ENCODE measurements around the gene TRIOBP.

Gene TRIOBP

DNA sequence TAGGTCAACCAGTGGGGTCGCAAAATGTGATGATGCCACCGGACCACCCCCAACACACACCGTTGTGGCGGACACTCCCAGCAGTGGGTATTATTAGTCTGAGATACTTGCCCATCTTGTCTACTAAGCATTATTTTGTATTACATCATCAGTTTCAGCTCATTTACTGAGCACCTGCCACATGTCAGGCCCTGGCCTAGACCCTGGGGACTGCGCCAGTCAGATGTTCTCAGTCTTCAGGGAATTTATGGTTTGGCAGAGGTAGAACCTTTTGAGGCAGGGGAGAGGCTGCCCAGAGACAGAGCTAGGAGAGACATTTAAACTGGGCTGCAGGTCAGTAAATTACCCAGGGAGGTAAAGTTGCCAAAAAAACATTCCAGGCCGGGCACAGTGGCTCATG, 67.8 kb downstream of the TRIOBP start:
- no peak for DNase-seq
- peaks cover under 1% of the 10 kb centered on the region; the same call in 1 of the 2 replicates for H3K36me3 ChIP-seq
- no peaks in the 10 kb centered on the region for H3K27me3 ChIP-seq (ENCODE audit: insufficient read depth, low read depth, severe bottlenecking)
- H3K27ac ChIP-seq = no peak overlapping the region
- no peak for TF ChIP-seq CTCF (IDR thresholded peaks at IDR 0.05; ENCODE audit: low read depth, low read length)
- H3K4me3 ChIP-seq (ENCODE audit: low read depth, low read length) = no peak overlapping the region
- no peaks in the 10 kb centered on the region for H3K9me3 ChIP-seq (ENCODE audit: severe bottlenecking)

- Histone ChIP-seq H3K27me3 (ENCODE audit: insufficient read depth, low read depth, severe bottlenecking) (no peaks in the 10 kb centered on the region), H3K9me3 (ENCODE audit: severe bottlenecking) (no peaks in the 10 kb centered on the region), H3K27ac (no peak overlapping the region), H3K36me3 (no peaks in the 10 kb centered on the region), H3K4me3 (ENCODE audit: low read depth, low read length) (no peak overlapping the region)
- TF ChIP-seq CTCF (IDR thresholded peaks at IDR 0.05; ENCODE audit: low read depth, low read length) = no peak
- DNase-seq = no peak
These were observed 68.7 kb downstream of the TRIOBP start for GRCh38 chr22:37765498-37765897.

GRCh38 chr22:37765953-37766576, 69.2 kb downstream of the TRIOBP start:
- Histone ChIP-seq H3K9me3 (ENCODE audit: severe bottlenecking) (no peaks in the 10 kb centered on the region), H3K27ac (no peak overlapping the region), H3K36me3 (no peaks in the 10 kb centered on the region), H3K4me3 (ENCODE audit: low read depth, low read length) (no peak overlapping the region), H3K27me3 (ENCODE audit: insufficient read depth, low read depth, severe bottlenecking) (no peaks in the 10 kb centered on the region)
- TF ChIP-seq CTCF (IDR thresholded peaks at IDR 0.05; ENCODE audit: low read depth, low read length) = no peak
- no peak for DNase-seq

- H3K27ac ChIP-seq = no peak overlapping the region
These were observed 71.4 kb downstream of the TRIOBP start for GRCh38 chr22:37768273-37768672.

GRCh38 chr22:37769056-37769455, 72.2 kb downstream of the TRIOBP start:
- H3K36me3 ChIP-seq = peaks cover 3% of the 10 kb centered on the region; the same call in 1 of the 2 replicates
- no peak for TF ChIP-seq CTCF (IDR thresholded peaks at IDR 0.05; ENCODE audit: low read depth, low read length)
- H3K4me3 ChIP-seq (ENCODE audit: low read depth, low read length) = no peak overlapping the region
- H3K9me3 ChIP-seq (ENCODE audit: severe bottlenecking) = no peaks in the 10 kb centered on the region
- H3K27me3 ChIP-seq (ENCODE audit: insufficient read depth, low read depth, severe bottlenecking) = no peaks in the 10 kb centered on the region
- no peak overlapping the region for H3K27ac ChIP-seq
- DNase-seq = no peak

More at GRCh38 chr22:37768273-37768672, 71.4 kb downstream of the TRIOBP start:
- Histone ChIP-seq H3K9me3 (ENCODE audit: severe bottlenecking) (no peaks in the 10 kb centered on the region), H3K4me3 (ENCODE audit: low read depth, low read length) (no peak overlapping the region), H3K27me3 (ENCODE audit: insufficient read depth, low read depth, severe bottlenecking) (no peaks in the 10 kb centered on the region), H3K36me3 (peaks cover 3% of the 10 kb centered on the region; the same call in 1 of the 2 replicates)
- peak; percentile 62 for TF ChIP-seq CTCF (IDR thresholded peaks at IDR 0.05; ENCODE audit: low read depth, low read length)
- no peak for DNase-seq

DNA sequence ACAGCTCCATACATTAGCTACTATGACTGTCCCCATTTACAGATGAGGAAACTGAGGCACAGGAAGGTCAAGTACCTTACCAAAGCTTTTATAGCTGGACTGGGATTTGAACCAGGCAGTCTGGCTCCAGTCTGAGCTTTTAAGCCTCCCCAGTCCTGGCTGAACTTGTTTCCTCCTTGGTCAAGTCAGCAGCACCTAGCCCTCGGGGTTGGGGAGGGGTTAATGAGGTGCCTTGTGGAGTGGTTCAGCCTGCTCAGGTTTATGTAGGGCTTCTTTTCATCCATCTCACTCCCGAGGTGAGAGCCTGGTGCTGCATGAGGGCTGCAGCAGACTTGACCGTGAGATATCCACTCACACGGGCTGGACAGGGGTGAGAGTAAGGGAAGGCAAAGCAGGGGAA, 74.2 kb downstream of the TRIOBP start:
- H3K9me3 ChIP-seq (ENCODE audit: severe bottlenecking) = no peaks in the 10 kb centered on the region
- H3K4me3 ChIP-seq (ENCODE audit: low read depth, low read length) = no peak overlapping the region
- H3K27ac ChIP-seq = no peak overlapping the region
- DNase-seq = no peak
- peaks cover 3% of the 10 kb centered on the region; the same call in 1 of the 2 replicates for H3K36me3 ChIP-seq
- TF ChIP-seq CTCF (IDR thresholded peaks at IDR 0.05; ENCODE audit: low read depth, low read length) = no peak
- H3K27me3 ChIP-seq (ENCODE audit: insufficient read depth, low read depth, severe bottlenecking) = no peaks in the 10 kb centered on the region

Measured in WERI-Rb-1 (cell line).